Measurements from ENCODE around the gene WDFY3.
"Not testable (repeated sequence)": the region's sequence is repeated elsewhere in the genome, so short reads cannot be mapped to it uniquely, and the experiment has no call there.

WDFY3 gene

GRCh38 chr4:84681486-84682274 is 284.8 kb downstream of the WDFY3 start:
- Mint-ChIP-seq H3K4me1 (peaks cover 6% of the 10 kb centered on the region), H3K4me3 (no peak overlapping the region), H3K27me3 (peaks cover 3% of the 10 kb centered on the region), H3K9me3 (no peaks in the 10 kb centered on the region), H3K36me3 (no peaks in the 10 kb centered on the region), H3K27ac (no peak overlapping the region)

GRCh38 chr4:84680956-84681355 is 285.5 kb downstream of the WDFY3 start:
- Mint-ChIP-seq H3K27ac (no peak overlapping the region), H3K4me1 (peaks cover 6% of the 10 kb centered on the region), H3K9me3 (no peaks in the 10 kb centered on the region), H3K36me3 (no peaks in the 10 kb centered on the region), H3K4me3 (no peak overlapping the region), H3K27me3 (peaks cover 3% of the 10 kb centered on the region)

GRCh38 chr4:84678976-84679744 is 287.3 kb downstream of the WDFY3 start:
- Mint-ChIP-seq H3K4me3 (no peak overlapping the region), H3K27ac (no peak overlapping the region), H3K9me3 (no peaks in the 10 kb centered on the region), H3K27me3 (peaks cover 4% of the 10 kb centered on the region), H3K36me3 (no peaks in the 10 kb centered on the region), H3K4me1 (peaks cover 6% of the 10 kb centered on the region)

GRCh38 chr4:84677995-84678394 is 288.5 kb downstream of the WDFY3 start:
- Mint-ChIP-seq H3K36me3 (no peaks in the 10 kb centered on the region), H3K4me1 (peaks cover 6% of the 10 kb centered on the region), H3K4me3 (no peak overlapping the region), H3K9me3 (no peaks in the 10 kb centered on the region), H3K27me3 (peaks cover 4% of the 10 kb centered on the region), H3K27ac (no peak overlapping the region)

- Mint-ChIP-seq H3K27ac (no peak overlapping the region), H3K36me3 (no peaks in the 10 kb centered on the region), H3K9me3 (no peaks in the 10 kb centered on the region), H3K4me1 (peaks cover 6% of the 10 kb centered on the region), H3K4me3 (no peak overlapping the region), H3K27me3 (peaks cover 4% of the 10 kb centered on the region)
Measured at GRCh38 chr4:84677093-84677492, 289.4 kb downstream of the WDFY3 start.

- Mint-ChIP-seq H3K27ac (no peak overlapping the region), H3K36me3 (no peaks in the 10 kb centered on the region), H3K4me1 (no peaks in the 10 kb centered on the region)
Measured at GRCh38 chr4:84673475-84674240, 292.8 kb downstream of the WDFY3 start.

GRCh38 chr4:84672177-84672576 is 294.3 kb downstream of the WDFY3 start:
- H3K27ac Mint-ChIP-seq = no peak overlapping the region
- no peaks in the 10 kb centered on the region for H3K4me1 Mint-ChIP-seq
- no peak overlapping the region for H3K4me3 Mint-ChIP-seq
- peaks cover 1% of the 10 kb centered on the region for H3K27me3 Mint-ChIP-seq
- H3K36me3 Mint-ChIP-seq = no peaks in the 10 kb centered on the region
- no peaks in the 10 kb centered on the region for H3K9me3 Mint-ChIP-seq

More at GRCh38 chr4:84673475-84674240, 292.8 kb downstream of the WDFY3 start:
- Mint-ChIP-seq H3K4me3 (no peak overlapping the region), H3K27me3 (peaks cover 1% of the 10 kb centered on the region), H3K9me3 (no peaks in the 10 kb centered on the region)

GRCh38 chr4:84669201-84669600 is 297.3 kb downstream of the WDFY3 start:
- Mint-ChIP-seq H3K9me3 (no peaks in the 10 kb centered on the region), H3K36me3 (no peaks in the 10 kb centered on the region), H3K4me3 (no peak overlapping the region), H3K4me1 (no peaks in the 10 kb centered on the region), H3K27ac (no peak overlapping the region), H3K27me3 (peaks cover 2% of the 10 kb centered on the region)

GRCh38 chr4:84666439-84666838 is 300.1 kb downstream of the WDFY3 start:
- H3K27me3 Mint-ChIP-seq = peaks cover 2% of the 10 kb centered on the region
- no peaks in the 10 kb centered on the region for H3K4me1 Mint-ChIP-seq
- H3K9me3 Mint-ChIP-seq = no peaks in the 10 kb centered on the region
- H3K27ac Mint-ChIP-seq = no peak overlapping the region
- H3K36me3 Mint-ChIP-seq = no peaks in the 10 kb centered on the region
- no peak overlapping the region for H3K4me3 Mint-ChIP-seq

- H3K4me1 Mint-ChIP-seq, H3K36me3 Mint-ChIP-seq, H3K27me3 Mint-ChIP-seq, H3K9me3 Mint-ChIP-seq, H3K4me3 Mint-ChIP-seq, H3K27ac Mint-ChIP-seq: not testable (repeated sequence)
Measured at GRCh38 chr4:84664767-84665166, 301.7 kb downstream of the WDFY3 start.

- Mint-ChIP-seq H3K4me3 (no peak overlapping the region), H3K9me3 (peaks cover 3% of the 10 kb centered on the region), H3K27ac (no peak overlapping the region)
Measured at GRCh38 chr4:84661191-84661939, 305.1 kb downstream of the WDFY3 start.

GRCh38 chr4:84660606-84661005 is 305.9 kb downstream of the WDFY3 start:
- Mint-ChIP-seq H3K27ac (no peak overlapping the region), H3K4me1 (no peaks in the 10 kb centered on the region), H3K9me3 (peaks cover 5% of the 10 kb centered on the region), H3K27me3 (peaks cover 1% of the 10 kb centered on the region), H3K36me3 (no peaks in the 10 kb centered on the region), H3K4me3 (no peak overlapping the region)

More at GRCh38 chr4:84661191-84661939, 305.1 kb downstream of the WDFY3 start:
- Mint-ChIP-seq H3K36me3 (no peaks in the 10 kb centered on the region), H3K27me3 (peaks cover 1% of the 10 kb centered on the region), H3K4me1 (no peaks in the 10 kb centered on the region)

GRCh38 chr4:84652478-84652877 is 314.0 kb downstream of the WDFY3 start:
- H3K4me3 Mint-ChIP-seq = no peak overlapping the region
- no peak overlapping the region for H3K27ac Mint-ChIP-seq

GRCh38 chr4:84651499-84651898 is 315.0 kb downstream of the WDFY3 start:
- Mint-ChIP-seq H3K27ac (no peak overlapping the region), H3K27me3 (no peaks in the 10 kb centered on the region), H3K9me3 (peaks cover 4% of the 10 kb centered on the region), H3K4me1 (no peaks in the 10 kb centered on the region), H3K36me3 (no peaks in the 10 kb centered on the region), H3K4me3 (no peak overlapping the region)

More at GRCh38 chr4:84652478-84652877, 314.0 kb downstream of the WDFY3 start:
- Mint-ChIP-seq H3K27me3 (no peaks in the 10 kb centered on the region), H3K4me1 (no peaks in the 10 kb centered on the region), H3K9me3 (peaks cover 5% of the 10 kb centered on the region), H3K36me3 (no peaks in the 10 kb centered on the region)
